Omental fat pad (tissue), 4 donors: Measurements from ENCODE around the gene DNM2. TPM values are rescaled to one million over a fixed set of nuclear protein-coding genes. Genes with fewer than 3 reads are reported as not detected.

Source experiments
- ATAC-seq: fragments of 150-250 bp; one replicate; pipeline ENCODE4 v1.9.1; 2016; ENCODE audit warnings: mild to moderate bottlenecking, moderate library complexity; ENCODE audit not compliant: low FRiP score
- DNase-seq: peaks from one replicate; pipeline ENCODE4 v3.0.0-alpha.2; 2019; ENCODE audit warnings: low spot score
- total RNA-seq, 4 donors: library from RNA; depleted of rRNA; stranded (reverse); fragments of >200 nt; gene quantifications; one replicate each; pipeline ENCODE4 v1.1.0, GENCODE V29; 2016
- TF ChIP-seq, protein P1 (sequence below), 3 donors: fragments of 450-650 bp; IDR thresholded peaks; one replicate each; pipeline ENCODE4 v1.5.1; 2016 to 2017; ENCODE audit warnings: antibody characterized with exemption in 3 of 3, mild to moderate bottlenecking in 3 of 3, moderate library complexity in 2 of 3

The DNM2 gene
- total RNA-seq, 4 donors from 2014 or later = 76.5 to 135 (median 99.9) TPM

DNA sequence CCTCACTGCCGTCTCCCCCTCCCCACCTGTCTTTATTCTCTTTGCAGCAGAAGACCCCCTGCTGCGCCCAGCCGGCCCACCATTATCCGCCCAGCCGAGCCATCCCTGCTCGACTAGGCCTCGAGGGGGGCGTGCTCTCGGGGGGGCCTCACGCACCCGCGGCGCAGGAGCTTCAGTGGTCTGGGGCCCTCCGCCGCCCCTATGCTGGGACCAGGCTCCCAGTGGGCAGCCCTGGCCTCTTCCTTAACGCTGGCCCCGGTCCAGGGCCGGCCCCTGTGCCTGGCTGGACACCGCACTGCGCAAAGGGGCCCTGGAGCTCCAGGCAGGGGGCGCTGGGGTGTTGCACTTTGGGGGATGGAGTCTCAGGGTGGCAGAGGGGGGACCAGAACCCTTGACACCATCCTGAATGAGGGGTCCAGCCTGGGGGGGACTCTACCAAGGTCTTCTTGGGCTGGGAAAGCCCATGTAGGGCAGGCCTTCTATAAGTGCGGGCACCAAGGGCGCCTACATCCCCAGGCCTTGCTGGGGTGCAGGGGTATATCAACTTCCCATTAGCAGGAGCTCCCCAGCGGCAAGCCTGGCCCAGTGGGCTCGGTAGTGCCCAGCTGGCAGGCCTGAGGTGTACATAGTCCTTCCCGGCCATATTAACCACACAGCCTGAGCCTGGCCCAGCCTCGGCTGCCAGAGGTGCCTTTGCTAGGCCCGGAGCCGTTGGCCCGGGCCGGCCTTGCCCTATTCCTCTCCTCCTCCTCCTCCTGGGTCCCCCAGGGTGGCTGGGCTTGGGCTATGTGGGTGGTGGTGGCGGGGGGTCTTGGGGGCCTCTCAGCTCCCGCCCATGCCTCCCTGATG, 113.3 kb downstream of the DNM2 start:
- TF ChIP-seq, protein P1, sequence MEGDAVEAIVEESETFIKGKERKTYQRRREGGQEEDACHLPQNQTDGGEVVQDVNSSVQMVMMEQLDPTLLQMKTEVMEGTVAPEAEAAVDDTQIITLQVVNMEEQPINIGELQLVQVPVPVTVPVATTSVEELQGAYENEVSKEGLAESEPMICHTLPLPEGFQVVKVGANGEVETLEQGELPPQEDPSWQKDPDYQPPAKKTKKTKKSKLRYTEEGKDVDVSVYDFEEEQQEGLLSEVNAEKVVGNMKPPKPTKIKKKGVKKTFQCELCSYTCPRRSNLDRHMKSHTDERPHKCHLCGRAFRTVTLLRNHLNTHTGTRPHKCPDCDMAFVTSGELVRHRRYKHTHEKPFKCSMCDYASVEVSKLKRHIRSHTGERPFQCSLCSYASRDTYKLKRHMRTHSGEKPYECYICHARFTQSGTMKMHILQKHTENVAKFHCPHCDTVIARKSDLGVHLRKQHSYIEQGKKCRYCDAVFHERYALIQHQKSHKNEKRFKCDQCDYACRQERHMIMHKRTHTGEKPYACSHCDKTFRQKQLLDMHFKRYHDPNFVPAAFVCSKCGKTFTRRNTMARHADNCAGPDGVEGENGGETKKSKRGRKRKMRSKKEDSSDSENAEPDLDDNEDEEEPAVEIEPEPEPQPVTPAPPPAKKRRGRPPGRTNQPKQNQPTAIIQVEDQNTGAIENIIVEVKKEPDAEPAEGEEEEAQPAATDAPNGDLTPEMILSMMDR (IDR thresholded peaks at IDR 0.05) = no peak
- no peak for DNase-seq
- ATAC-seq = no peak

GRCh38 chr19:10831987-10832938, 114.4 kb downstream of the DNM2 start:
- no peak for ATAC-seq
- TF ChIP-seq, protein P1 (IDR thresholded peaks at IDR 0.05) = no peak
- DNase-seq = no peak

GRCh38 chr19:10832939-10833296, 115.0 kb downstream of the DNM2 start:
- TF ChIP-seq, protein P1 (IDR thresholded peaks at IDR 0.05) = no peak
- no peak for ATAC-seq
- no peak for DNase-seq

DNA sequence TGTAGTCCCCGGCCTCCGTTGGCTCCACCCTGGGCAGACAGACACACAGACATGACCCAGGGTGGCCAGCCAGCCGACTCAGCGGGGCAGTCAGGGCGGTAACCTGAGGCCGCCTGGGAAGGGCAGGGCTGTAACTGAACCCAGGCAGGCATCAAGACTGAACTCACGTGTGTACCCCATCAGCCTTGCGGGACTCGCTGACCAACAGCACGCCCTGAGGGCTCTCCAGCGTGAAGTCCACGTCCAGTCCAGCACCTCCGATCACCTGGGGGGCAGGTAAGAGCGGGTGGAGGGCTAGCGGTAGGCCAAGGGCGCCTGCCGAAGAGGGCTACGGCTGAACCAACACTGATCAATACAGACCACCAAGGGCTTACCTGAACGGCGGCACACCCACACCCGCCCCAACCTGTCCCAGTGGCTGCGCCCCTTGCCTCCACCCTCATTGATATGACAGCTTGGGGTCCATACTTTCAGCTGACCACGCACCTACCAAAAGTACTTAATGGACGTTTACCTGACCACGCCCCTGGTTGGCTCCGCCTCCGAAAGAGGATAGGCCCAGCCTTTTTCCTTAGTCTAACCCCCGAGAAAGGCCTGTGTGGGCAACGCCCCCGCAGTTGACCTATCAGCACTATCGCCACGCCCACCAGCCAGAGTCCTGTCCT, 117.3 kb downstream of the DNM2 start:
- no peak for ATAC-seq
- DNase-seq = no peak
- TF ChIP-seq, protein P1 (IDR thresholded peaks at IDR 0.05) = no peak

DNA sequence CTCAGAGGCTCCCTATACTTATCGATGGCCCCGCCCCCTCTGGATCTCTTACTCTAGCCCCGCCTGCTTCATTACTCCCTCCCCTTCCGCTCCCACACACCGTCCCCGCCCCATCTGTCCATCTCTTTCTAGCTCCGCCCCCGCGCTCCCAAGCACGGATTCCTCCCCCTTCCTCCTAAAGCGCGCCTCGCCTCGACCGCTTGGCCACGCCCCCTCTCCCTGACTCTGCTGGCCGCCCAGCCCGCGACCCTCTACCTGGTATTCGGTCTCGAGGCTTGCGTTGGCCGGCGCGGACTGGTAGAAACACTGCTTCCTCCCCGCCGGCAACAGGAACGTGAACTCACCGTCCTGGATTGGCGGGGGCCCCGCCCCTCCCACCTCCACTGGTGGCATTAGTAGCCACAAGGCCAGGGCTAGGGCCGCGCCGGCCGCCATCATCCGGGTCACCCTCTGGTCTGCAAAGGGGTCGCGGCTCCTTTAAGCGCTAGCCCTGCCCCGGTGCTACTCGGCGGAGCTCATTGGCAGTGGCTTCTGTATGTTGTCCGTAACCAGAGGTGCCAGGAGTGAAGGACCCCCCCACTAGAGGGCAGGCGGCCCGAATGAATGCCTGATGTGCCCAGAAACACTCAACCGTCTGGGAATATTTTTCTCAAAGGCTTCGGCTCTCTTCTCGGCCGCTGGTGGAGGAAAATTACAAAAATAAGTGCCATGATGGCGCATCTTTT, 118.0 kb downstream of the DNM2 start, which contains the start of gene TMED1:
TSS of gene TMED1 (minus strand) at position 459 of the 725 bp plus-strand sequence. CDS start at position 438, 21 bp downstream.
- DNase-seq = peak; percentile 100
- peak; percentile 96 for ATAC-seq
- TF ChIP-seq, protein P1 (IDR thresholded peaks at IDR 0.05) = peak in 1 of 3 donors; percentile 48
